Right kidney (tissue), 1 donor: ENCODE results near the gene WDR81.
"Not testable (repeated sequence)": the region's sequence is repeated elsewhere in the genome, so short reads cannot be mapped to it uniquely, and the experiment has no call there.

Experiments used
- DNase-seq: peaks from one replicate; pipeline ENCODE4 v3.0.0-alpha.2; 2016

WDR81 gene

DNA sequence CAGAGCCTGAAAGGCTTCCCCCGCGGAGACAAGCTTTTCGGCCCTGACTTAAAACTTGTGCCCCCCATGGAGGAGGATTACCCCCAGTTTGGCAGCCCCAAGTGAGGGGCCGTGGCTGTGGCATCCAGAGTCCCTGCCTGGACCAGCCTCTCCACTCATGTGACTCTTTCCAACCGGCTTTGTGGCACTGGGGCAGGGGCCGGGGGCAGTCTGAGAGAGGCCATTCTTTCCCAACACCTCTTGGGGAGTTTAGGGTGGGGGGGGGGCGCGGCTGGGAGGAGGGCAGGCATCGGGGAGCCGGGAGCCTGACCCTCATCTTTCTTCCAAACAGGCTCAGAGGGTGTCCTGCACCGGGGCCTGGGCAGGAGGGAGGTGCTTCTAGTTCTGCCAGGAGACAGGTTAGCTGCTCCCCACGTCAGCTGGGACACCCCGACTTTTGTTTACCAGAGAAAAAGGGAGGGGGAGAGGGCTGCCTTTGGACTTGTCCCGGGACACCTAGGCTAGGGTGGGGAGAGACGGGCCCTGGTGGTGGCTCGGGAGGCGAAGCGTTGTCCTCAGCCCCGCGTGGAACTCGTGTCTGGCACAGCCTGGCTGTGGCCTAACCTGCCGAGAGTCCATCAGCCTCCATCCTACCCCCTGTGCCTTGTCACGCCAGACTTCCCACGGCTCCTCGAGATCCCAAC, 30.1 kb downstream of the WDR81 start:
- no peak for DNase-seq

DNA sequence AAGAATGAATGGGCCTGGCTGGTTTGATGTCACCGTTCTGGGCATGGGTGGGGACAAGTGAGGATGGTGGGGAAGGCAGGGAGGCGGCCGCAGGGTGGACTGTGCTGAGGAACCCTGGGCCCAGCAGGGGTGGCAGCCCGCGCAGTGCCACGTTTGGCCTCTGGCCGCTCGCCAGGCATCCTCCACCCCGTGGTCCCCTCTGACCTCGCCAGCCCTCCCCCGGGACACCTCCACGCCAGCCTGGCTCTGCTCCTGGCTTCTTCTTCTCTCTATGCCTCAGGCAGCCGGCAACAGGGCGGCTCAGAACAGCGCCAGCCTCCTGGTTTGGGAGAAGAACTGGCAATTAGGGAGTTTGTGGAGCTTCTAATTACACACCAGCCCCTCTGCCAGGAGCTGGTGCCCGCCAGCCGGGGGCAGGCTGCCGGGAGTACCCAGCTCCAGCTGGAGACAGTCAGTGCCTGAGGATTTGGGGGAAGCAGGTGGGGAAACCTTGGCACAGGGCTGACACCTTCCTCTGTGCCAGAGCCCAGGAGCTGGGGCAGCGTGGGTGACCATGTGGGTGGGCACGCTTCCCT, 30.8 kb downstream of the WDR81 start:
- no peak for DNase-seq

DNA sequence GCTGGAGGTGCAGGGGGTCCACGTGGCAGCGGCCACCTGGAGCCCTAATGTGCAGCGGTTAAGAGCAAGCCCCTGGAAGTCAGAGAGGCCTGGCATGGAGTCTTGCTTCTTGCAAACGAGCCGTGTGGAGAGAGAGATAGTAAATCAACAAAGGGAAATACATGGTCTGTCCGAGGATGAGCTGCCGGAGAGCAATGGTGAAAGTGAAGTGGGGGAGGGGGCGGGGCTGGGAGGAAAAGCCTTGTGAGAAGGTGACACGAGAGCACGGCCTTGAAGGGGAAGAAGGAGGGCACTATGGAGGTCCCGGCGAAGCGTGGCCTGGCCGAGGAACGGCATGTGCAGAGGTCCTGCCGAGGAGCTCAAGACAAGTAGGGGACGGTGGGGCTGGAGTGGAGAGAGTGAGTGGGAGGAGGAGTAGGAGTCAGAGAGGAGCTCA, 31.3 kb downstream of the WDR81 start:
- peak; percentile 60 for DNase-seq

DNA sequence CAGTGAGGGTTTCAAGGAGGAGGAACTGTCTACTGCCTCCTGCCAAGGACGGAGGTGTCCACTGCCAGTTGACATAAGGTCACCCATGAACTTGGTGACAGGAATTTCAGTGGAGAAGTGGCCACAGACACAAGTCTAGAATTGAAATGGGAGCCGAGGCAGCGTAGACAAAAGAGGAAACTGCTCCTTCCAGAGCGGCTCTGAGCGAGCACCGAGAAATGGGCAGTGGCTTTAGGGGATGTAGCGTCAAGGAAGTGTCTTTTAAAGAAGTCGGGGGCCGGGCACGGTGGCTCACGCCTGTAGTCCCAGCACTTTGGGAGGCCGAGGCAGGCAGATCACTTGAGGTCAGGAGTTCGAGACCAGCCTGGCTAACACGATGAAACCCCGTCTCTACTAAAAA, 34.3 kb downstream of the WDR81 start:
- no peak for DNase-seq

DNA sequence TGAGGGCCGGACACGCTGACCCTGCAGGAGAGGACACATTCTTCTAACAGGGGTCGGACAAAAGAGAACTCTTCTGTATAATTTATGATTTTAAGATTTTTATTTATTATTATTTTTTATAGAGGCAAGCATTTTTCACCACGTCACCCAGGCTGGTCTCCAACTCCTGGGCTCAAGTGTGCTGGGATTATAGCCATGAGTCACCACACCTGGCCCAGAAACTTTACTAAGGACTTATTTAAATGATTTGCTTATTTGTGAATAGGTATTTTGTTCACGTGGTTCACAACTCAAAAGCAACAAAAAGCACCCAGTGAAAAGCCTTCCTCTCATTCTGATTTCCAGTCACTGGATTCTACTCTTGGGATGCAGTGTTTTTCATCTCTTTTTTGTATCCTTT, 35.0 kb downstream of the WDR81 start:
- DNase-seq: no peak

DNA sequence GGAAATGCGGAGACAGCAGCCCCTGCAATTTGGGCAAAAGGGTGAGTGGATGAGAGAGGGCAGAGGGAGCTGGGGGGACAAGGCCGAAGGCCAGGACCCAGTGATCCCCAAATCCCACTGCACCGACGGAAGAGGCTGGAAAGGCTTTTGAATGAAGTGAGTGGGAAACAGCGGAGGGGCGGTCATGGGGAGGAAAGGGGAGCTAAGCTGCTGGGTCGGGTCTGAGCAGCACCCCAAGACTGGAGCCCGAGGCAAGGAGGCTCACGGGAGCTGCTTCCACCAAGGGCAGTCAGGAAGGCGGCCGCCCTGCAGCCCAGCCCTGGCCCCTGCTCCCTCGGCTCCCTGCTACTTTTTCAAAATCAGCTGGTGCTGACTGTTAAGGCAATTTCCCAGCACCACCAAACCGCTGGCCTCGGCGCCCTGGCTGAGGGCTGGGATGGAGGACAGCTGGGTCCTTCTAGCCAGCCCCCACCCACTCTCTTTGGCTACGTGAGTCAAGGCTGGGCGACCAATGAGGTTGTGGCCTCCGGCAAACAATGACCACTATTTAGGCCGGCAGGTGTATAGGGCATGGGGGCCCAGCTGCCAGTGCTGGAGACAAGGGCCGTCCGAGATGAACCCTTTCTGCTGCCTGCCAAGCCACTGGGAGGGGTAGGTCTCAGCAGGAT, 37.9 kb downstream of the WDR81 start:
- DNase-seq: no peak

DNA sequence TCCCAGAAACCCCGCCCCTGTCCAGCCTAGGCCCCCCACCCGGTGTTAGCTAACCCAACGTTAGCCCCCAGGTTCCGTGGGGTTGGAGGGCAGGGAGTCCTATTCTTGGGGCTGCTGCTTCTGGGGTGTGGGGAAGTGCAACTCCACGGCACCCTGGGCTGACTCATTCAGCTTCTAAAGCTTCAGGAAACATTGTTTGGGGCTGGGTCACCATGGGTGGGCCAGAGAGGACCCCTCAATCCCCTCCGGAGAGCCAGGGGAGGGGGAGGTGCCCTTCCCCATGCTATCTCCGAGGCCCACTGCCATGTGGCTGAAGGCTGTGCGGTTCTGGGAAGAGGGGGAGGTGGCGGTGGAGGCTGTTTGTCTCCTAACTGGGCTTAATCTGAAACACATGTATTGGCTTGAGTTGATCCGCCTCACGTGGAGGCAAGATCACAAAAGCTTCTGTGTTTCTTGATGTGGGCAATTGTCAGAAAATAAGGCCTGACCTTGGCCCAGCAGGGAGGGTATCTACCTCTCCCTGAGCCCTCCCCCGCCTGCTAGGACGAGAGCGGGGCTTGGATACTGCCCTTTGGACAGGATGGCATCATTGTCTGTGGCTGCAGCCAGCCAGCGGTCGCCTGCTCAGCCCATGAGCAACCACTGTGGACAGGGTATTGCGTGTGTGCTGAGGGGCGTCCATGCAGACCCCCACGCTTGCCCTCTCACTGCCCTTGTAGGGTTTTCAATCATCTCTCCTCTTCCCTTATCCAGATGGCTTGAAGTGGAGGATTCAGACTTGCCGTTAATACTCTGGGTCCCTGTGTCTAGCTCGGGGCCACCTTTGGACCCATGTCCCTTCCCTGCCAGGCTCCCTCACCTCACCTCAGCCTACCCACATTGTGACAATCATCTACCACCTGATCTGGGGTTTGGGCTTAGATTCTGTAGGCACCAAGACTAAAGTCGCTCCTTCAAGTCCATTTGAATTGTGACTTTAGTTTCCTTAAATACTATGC, 38.7 kb downstream of the WDR81 start:
- DNase-seq: peak; percentile 51

DNA sequence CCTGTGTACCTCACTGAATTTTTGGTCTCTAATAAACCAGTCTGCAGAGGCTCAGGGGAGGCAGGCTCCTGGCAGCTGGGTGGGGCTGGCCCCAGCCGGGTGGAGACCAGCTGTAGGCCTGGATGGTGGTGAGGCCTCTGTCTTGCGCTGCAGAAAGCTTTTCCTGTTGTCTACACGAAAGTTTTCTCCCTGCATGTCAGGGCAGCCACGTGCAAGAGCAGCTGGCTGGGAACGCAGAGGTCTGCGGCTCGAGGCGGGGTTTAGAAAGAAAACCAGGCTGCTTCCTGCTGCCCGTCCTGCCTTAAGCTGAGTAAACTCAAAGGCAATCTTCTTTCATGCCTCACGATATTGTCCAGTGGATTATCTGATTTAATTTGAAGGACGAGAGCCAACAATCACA, 39.8 kb downstream of the WDR81 start:
- DNase-seq: no peak

DNA sequence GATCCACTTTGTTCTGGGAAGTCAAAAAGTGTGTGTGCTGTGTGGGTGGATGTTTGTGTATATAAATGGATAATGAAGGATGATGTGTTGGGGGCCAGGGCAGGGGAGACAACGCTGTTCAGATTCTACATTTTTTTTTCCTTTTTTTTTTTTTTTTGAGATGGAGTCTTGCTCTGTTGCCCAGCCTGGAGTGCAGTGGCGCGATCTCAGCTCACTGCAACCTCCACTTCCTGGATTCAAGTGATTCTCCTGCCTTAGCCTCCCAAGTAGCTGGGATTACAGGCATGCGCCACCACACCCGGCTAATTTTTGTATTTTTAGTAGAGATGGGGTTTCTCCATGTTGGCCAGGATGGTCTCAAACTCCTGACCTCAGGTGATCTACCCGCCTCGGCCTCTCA, 40.2 kb downstream of the WDR81 start:
- DNase-seq: not testable (repeated sequence)

DNA sequence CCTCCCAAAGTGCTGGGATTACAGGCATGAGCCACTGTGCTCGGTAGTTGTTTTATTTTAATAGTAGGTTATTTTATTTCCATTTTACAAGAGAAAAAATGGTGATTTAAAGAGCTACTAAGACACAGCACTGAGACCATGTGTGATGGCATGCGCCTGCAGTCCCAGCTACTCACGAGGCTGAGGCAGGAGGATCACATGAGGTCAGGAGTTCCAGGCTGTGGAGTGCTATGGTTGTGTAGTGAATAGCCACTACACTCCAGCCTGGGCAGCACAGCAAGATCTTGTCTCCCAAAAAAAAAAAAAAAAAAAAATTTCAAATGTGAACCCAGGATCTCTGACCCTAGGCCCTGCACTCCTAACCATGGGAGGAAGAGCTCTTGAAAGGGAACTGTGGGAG, 41.1 kb downstream of the WDR81 start:
- no peak for DNase-seq

DNA sequence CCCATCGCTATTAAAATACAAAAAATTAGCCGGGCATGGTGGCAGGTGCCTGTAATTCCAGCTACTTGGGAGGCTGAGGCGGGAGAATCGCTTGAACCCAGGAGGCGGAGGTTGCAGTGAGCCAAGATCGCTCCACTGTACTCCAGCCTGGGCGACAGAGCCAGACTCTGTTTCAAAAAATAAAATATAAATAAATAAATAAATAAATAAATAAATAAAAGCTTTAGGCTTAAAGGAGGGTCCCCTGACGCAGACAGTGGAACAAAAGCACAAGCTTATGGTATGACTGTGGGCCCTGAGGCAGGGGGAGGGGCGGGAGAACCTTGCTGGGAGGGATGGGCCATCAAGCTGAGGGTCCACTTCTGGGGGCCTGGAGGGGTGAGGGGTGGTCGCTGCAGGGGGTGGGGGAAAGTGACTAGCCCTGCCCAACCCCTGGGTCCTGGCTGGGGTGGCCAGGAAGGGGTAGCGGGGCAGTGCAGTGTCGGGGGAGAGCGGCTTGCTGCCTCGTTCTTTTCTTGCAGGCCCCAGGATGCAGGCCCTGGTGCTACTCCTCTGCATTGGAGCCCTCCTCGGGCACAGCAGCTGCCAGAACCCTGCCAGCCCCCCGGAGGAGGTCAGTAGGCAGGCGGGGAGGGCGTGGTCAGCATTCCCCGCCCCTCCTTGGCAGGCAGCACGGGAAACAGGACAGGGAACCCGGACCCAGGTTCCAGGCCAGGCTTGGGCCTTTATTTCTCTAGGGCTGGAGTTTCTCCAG, 42.1 kb downstream of the WDR81 start:
- DNase-seq: no peak

DNA sequence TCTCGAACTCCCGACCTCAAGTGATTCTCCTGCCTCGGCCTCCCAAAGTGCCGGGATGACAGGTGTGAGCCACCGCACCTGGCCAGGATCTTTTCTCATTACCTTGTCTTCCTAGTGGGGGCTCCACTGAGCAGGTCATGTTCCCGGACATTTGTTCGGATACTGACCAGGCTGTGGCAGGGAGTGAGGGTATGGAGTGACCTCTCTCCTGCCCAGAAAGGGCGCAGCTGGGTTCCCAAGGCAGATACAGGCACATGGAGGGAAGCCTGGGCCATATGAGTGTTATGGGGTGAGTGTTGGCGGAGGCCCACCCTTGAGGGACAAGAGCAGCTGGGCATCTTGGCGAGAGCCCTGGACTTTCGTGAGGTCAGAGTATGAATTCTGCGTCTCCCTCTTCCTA, 42.9 kb downstream of the WDR81 start:
- no peak for DNase-seq

DNA sequence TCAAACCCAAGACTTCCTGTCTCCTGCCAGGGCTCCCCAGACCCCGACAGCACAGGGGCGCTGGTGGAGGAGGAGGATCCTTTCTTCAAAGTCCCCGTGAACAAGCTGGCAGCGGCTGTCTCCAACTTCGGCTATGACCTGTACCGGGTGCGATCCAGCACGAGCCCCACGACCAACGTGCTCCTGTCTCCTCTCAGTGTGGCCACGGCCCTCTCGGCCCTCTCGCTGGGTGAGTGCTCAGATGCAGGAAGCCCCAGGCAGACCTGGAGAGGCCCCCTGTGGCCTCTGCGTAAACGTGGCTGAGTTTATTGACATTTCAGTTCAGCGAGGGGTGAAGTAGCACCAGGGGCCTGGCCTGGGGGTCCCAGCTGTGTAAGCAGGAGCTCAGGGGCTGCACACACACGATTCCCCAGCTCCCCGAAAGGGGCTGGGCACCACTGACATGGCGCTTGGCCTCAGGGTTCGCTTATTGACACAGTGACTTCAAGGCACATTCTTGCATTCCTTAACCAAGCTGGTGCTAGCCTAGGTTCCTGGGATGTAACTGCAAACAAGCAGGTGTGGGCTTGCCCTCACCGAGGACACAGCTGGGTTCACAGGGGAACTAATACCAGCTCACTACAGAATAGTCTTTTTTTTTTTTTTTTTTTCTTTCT, 45.4 kb downstream of the WDR81 start:
- peak; percentile 66 for DNase-seq

DNA sequence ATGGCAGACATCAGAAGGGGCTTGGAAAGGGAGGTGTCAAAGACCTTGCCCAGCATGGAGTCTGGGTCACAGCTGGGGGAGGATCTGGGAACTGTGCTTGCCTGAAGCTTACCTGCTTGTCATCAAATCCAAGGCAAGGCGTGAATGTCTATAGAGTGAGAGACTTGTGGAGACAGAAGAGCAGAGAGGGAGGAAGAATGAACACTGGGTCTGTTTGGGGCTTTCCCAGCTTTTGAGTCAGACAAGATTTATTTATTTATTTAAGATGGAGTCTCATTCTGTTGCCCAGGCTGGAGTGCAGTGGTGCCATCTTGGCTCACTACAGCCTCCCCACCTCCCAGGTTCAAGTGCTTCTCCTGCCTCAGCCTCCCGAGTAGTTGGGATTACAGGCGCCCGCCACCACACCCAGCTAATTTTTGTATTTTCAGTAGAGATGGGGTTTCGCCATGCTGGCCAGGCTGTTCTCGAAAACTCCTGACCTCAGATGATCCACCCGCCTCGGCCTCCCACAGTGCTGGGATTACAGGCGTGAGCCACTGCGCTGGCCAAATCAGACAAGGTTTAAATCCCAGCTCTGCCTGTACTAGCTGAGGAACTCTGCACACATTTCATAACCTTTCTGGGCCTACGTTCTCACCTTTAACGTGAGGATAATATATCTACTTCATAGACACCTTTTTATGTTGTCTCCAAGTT, 48.6 kb downstream of the WDR81 start:
- not testable (repeated sequence) for DNase-seq

DNA sequence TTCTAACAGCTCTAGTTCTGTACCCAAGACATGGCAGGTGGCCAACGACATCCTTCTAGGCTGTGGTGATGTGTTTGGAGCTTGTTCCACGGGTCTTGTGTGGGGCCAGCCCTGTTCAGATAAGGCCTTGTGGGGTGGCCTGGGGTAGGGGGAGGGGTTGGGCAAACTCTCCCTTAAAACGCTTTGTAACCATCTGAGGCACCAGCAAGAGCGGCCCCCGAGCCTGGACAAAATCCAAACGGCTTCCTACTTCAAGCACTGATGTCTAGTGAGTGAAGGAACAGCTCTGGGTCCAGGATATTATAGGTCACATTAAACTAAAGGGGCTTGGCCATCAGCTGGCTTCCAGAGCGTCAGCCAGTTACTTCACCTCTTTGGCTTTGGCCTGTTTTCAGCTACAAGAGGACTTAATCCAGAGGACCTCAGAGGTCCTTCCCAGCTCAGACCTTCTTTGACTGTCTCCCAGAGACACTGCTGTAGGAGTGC, 49.2 kb downstream of the WDR81 start:
- DNase-seq: no peak

DNA sequence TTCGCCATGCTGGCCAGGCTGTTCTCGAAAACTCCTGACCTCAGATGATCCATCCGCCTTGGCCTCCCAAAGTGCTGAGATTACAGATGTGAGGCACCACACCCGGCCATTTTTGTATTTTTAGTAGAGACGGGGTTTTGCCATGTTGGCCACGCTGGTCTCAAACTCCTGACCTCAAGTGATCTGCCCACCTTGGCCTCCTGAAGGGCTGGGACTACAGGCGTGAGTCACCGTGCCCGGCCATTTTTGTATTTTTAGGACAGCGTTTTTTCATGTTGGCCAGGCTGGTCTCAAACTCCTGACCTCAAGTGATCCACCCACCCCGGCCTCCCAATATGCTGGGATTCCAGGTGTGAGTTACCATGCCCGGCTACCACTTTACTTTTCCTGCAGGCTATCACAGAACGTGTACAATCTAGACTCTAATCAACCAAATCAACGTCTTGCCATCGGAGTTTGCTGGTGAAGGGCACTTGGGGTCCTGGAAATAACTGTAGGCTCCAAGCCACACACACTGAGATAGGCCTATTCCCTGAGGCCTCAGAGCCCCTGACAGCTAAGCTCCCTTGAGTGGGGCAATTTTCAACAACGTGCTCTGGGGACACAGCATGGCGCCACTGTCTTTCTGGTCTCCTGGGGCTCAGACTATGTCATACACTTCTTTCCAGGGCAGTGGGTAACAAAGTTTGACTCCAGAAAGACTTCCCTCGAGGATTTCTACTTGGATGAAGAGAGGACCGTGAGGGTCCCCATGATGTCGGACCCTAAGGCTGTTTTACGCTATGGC, 50.1 kb downstream of the WDR81 start:
- DNase-seq: no peak

DNA sequence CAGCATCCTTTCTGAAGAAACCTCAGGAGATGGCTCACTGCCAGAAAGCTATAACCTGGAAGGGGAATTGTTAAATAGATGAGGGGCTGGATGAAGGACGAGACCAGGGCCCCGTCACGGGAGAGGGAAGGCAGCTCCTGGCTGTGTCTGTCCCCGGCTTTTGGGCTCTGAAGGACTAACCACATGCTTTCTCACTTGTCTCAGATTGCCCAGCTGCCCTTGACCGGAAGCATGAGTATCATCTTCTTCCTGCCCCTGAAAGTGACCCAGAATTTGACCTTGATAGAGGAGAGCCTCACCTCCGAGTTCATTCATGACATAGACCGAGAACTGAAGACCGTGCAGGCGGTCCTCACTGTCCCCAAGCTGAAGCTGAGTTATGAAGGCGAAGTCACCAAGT, 51.8 kb downstream of the WDR81 start:
- DNase-seq: no peak

DNA sequence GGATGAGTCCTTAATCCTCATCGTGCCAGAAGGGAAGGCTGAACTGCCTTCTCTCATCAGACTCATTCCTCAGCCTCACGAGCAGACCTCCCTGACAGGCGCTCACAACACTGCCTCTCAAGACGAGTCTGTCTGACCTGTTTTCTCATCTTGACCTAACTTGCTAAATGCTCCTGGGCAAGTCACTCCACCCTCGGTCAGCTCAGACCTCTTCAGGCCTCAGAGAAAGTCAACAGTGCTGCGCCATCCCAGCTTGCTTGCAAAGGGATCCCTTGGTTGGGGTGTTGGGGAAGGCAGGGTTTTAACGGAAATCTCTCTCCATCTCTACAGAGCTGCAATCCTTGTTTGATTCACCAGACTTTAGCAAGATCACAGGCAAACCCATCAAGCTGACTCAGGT, 52.4 kb downstream of the WDR81 start:
- no peak for DNase-seq

DNA sequence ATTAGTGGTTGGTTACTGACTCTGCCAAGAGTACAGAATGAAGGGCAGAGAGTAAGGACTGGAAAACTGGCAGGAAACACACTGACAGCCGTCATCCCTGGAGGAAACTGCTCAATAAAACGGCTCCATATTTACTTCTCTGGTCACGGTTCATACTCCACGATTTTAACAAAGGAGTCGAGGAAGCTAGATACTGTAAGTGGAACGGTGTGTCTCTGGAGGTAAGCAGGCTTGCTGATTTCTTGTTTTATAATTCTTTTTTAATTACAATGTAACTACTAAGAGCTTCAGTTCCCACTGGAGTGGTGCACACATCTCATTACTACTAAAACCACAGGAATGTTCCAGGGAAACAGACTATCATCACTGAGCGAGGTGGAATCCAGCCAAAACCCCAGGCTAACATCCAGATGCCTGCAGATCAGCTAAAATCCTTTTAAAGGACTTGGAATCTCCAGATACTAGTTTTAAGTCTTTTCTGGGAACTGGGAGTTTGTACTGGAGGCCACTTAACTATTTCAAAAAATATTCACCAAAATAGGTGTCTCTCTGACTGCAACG, 55.1 kb downstream of the WDR81 start:
- DNase-seq: no peak
